ENCODE measurements around the gene NDUFV3.

- TF ChIP-seq CTCF (optimal IDR thresholded peaks at IDR 0.05 in 1 of 3, IDR thresholded peaks at IDR 0.05 in 1 of 3, conservative IDR thresholded peaks at IDR 0.05 in 1 of 3; ENCODE audit: extremely low read depth in 1 of 3, insufficient read depth in 2 of 3, low read length in 3 of 3) (no peak), EZH2 (IDR thresholded peaks at IDR 0.05; ENCODE audit: low read length) (no peak)
Measured at GRCh38 chr21:42868196-42868595, 24.9 kb upstream of the NDUFV3 start.
